C4-2B (cell line): Measurements from ENCODE around the gene HEBP1.

Experiments
- H3K27ac ChIP-seq: fragments of 450-650 bp; 2 replicates; pipeline ENCODE4 v1.5.1; 2017
- ZFX ChIP-seq: fragments of 450-650 bp; IDR thresholded peaks from 2 replicates; pipeline ENCODE4 v1.6.1; 2017
- TF ChIP-seq, protein P1 (sequence below): fragments of 450-650 bp; conservative IDR thresholded peaks from 2 replicates; pipeline ENCODE4 v1.5.1; 2017; ENCODE audit warnings: mild to moderate bottlenecking

The HEBP1 gene

DNA sequence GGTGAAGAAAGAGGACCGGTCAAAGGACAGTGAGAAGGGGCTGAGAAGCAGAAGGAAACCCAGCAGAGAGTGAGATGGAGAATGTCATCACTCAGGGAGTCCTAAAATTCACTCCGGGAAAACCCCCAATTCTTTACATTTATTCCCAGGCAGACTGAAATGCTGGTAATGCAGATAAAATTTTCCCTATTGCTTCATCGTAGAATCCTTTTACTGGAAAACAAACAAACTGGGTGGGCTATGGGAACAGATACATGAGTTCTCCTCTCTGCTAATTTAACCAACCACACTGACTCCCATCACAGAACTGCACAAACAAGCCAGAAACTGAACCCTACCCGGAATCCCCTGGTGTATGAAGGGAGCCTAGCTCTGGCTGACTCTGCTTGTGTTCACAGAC, 20.9 kb downstream of the HEBP1 start:
- no peak overlapping the region for H3K27ac ChIP-seq
- TF ChIP-seq ZFX: no peak
- TF ChIP-seq, protein P1, sequence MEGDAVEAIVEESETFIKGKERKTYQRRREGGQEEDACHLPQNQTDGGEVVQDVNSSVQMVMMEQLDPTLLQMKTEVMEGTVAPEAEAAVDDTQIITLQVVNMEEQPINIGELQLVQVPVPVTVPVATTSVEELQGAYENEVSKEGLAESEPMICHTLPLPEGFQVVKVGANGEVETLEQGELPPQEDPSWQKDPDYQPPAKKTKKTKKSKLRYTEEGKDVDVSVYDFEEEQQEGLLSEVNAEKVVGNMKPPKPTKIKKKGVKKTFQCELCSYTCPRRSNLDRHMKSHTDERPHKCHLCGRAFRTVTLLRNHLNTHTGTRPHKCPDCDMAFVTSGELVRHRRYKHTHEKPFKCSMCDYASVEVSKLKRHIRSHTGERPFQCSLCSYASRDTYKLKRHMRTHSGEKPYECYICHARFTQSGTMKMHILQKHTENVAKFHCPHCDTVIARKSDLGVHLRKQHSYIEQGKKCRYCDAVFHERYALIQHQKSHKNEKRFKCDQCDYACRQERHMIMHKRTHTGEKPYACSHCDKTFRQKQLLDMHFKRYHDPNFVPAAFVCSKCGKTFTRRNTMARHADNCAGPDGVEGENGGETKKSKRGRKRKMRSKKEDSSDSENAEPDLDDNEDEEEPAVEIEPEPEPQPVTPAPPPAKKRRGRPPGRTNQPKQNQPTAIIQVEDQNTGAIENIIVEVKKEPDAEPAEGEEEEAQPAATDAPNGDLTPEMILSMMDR: no peak

GRCh38 chr12:12977231-12977630, 22.8 kb downstream of the HEBP1 start:
- H3K27ac ChIP-seq: no peak overlapping the region
- no peak for TF ChIP-seq ZFX
- TF ChIP-seq, protein P1: no peak

- TF ChIP-seq ZFX: no peak
- TF ChIP-seq, protein P1: no peak
- H3K27ac ChIP-seq: no peak overlapping the region
These were observed 23.7 kb downstream of the HEBP1 start for GRCh38 chr12:12976366-12976765.

DNA sequence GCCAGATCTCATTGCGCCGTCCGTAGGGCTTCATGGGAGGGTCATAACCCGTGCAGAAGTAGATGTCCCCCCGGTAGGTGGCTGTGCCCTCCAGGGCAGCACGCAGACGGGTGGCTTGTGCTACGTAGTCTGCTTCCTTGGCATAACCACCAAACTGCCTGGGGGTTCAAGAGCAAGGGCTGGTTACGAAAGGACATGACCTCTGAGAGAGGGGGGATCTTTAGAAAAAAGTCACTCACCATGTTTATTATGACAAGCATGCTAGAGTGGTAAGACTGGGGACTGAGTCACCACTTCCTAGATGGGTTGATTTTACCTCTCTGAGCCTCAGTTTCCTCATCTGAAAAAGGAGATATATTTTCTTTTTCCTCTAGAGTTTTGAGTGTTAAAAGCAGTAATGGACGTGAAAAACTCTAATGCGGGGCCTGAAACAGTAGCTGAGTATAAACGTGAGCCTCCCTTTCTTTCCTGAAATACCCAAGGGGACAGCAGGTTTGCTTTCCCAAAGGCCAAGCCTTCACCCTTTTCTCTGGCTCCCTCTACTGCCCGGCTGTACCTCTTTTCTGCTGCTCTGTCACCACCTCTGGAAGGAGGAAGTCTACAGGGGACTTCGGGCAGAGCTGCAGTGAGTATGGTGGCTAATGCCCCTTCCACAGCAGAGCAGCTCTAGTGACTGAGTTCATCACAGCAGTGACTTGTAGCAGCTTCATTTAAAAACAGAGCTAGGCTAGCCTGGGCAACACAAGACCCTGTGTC, 24.6 kb downstream of the HEBP1 start:
- H3K27ac ChIP-seq: no peak overlapping the region
- no peak for TF ChIP-seq ZFX
- TF ChIP-seq, protein P1: peak; percentile 51

GRCh38 chr12:12974211-12974610, 25.9 kb downstream of the HEBP1 start:
- TF ChIP-seq, protein P1: no peak
- TF ChIP-seq ZFX: no peak
- no peak overlapping the region for H3K27ac ChIP-seq

GRCh38 chr12:12973019-12973418, 27.0 kb downstream of the HEBP1 start:
- TF ChIP-seq ZFX: no peak
- TF ChIP-seq, protein P1: no peak
- H3K27ac ChIP-seq: no peak overlapping the region

DNA sequence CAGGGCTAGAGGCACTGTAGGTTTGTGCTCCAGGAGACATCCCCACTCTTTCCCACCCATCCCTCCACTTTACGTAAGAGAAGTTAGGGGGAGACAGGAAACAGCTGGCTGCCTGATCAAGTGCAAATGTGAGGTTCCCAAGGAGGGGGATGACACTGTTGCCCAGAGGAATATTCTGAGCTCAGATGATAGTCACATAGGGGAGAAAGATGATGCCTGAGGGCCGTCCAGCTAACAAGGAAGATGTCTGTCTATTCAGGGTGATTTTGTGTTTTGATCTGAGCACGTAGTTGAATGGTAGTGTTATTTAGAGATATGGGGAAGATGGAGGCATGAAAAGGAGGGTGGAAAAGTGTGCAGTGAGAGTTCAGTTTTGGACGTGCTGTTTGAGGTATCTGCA, 34.2 kb downstream of the HEBP1 start:
- H3K27ac ChIP-seq: no peak overlapping the region
- no peak for TF ChIP-seq ZFX
- TF ChIP-seq, protein P1: no peak
